CD14-positive monocyte (primary cell): ENCODE data around the gene PRM1. TPM values are rescaled to one million over a fixed set of nuclear protein-coding genes. Genes with fewer than 3 reads are reported as not detected.
A peak's percentile ranks its signal among the peaks of the same experiment; 100 is the strongest.

Source experiments
- DNase-seq, 3 donors: peaks; one replicate each; pipeline ENCODE4 v3.0.0-alpha.2; 2011 to 2022
- H2AFZ ChIP-seq: 2 replicates; pipeline ENCODE4 v1.6.0; 2012; ENCODE audit warnings: mild to moderate bottlenecking, low read depth, low read length, inconsistent platforms; ENCODE audit not compliant: insufficient read depth, poor library complexity, severe bottlenecking
- H3K27ac ChIP-seq, 2 donors: 1 replicate in 1 of 2; 2 replicates in 1 of 2; pipeline ENCODE4 v1.5.1; 2012 to 2013; ENCODE audit warnings: low read length in 2 of 2, control low read depth in 1 of 2, inconsistent platforms in 1 of 2, low read depth in 1 of 2, mild to moderate bottlenecking in 1 of 2
- H3K27me3 ChIP-seq, 2 donors: one replicate each; pipeline versions ENCODE4 v1.6.0 to v1.6.1; 2011 to 2013; ENCODE audit warnings: low read length in 2 of 2; ENCODE audit not compliant: control insufficient read depth in 2 of 2, insufficient read depth in 2 of 2
- H3K36me3 ChIP-seq, 2 donors: replicated peaks in 1 of 2; 1 replicate in 1 of 2; 2 replicates in 1 of 2; pipeline versions ENCODE4 v1.5.1 to v1.6.1; 2012 to 2013; ENCODE audit warnings: low read length in 2 of 2, control low read depth in 1 of 2, inconsistent platforms in 1 of 2, mild to moderate bottlenecking in 1 of 2; ENCODE audit not compliant: insufficient read depth in 2 of 2, control insufficient read depth in 1 of 2
- H3K4me1 ChIP-seq, 2 donors: 1 replicate in 1 of 2; 2 replicates in 1 of 2; pipeline versions ENCODE4 v1.5.1 to v1.6.1; 2012 to 2013; ENCODE audit warnings: low read length in 2 of 2, control low read depth in 1 of 2, inconsistent platforms in 1 of 2, mild to moderate bottlenecking in 1 of 2, moderate library complexity in 1 of 2; ENCODE audit not compliant: insufficient read depth in 2 of 2, control insufficient read depth in 1 of 2
- H3K4me2 ChIP-seq: replicated peaks from 2 replicates; pipeline ENCODE3; 2012; ENCODE audit warnings: low read length, moderate library complexity, mild to moderate bottlenecking; ENCODE audit not compliant: poor library complexity, severe bottlenecking; ENCODE audit errors: extremely low read depth
- H3K4me3 ChIP-seq, 3 experiments: fragments of 200-600 bp in 1 of 3; sonication (generic) in 1 of 3; replicated peaks in 1 of 3; 1 replicate in 2 of 3; 2 replicates in 1 of 3; pipeline ENCODE4 v1.5.1; 2011 to 2013; ENCODE audit warnings: low read length in 3 of 3, mild to moderate bottlenecking in 3 of 3, control low read depth in 2 of 3, low read depth in 2 of 3, inconsistent platforms in 1 of 3, moderate library complexity in 1 of 3
- H3K79me2 ChIP-seq: 2 replicates; pipeline ENCODE4 v1.6.0; 2012; ENCODE audit warnings: mild to moderate bottlenecking, control low read depth, inconsistent platforms, low read length, moderate library complexity; ENCODE audit not compliant: insufficient read depth
- H3K9ac ChIP-seq: 2 replicates; pipeline ENCODE4 v1.6.0; 2017; ENCODE audit warnings: low read length, mild to moderate bottlenecking; ENCODE audit not compliant: insufficient read depth, poor library complexity, severe bottlenecking
- H3K9me3 ChIP-seq, 2 donors: replicated peaks in 1 of 2; 1 replicate in 1 of 2; 2 replicates in 1 of 2; pipeline versions ENCODE4 v1.5.1 to v1.6.1; 2012 to 2013; ENCODE audit warnings: low read length in 2 of 2, control low read depth in 1 of 2; ENCODE audit not compliant: control insufficient read depth in 1 of 2, insufficient read depth in 1 of 2
- H4K20me1 ChIP-seq: 2 replicates; pipeline ENCODE4 v1.6.0; 2012; ENCODE audit warnings: mild to moderate bottlenecking, low read length, control low read depth, moderate library complexity; ENCODE audit not compliant: insufficient read depth
- H3K27ac Mint-ChIP-seq, 7 donors: one replicate each; pipeline ENCODE4 v1.8.0; 2020; ENCODE audit warnings: mild to moderate bottlenecking in 7 of 7, mixed read lengths in 7 of 7, moderate library complexity in 6 of 7, inconsistent platforms in 2 of 7
- H3K27me3 Mint-ChIP-seq, 3 donors: one replicate each; pipeline ENCODE4 v1.8.0; 2021 to 2022; ENCODE audit warnings: low read depth in 3 of 3, mild to moderate bottlenecking in 3 of 3, mixed read lengths in 3 of 3, moderate library complexity in 3 of 3, inconsistent platforms in 1 of 3
- H3K36me3 Mint-ChIP-seq, 2 donors: one replicate each; pipeline ENCODE4 v1.8.0; 2020; ENCODE audit warnings: mixed read lengths in 2 of 2, inconsistent platforms in 1 of 2, mild to moderate bottlenecking in 1 of 2
- H3K4me1 Mint-ChIP-seq: one replicate; pipeline ENCODE4 v1.8.0; 2020; ENCODE audit warnings: mild to moderate bottlenecking, mixed read lengths
- H3K4me3 Mint-ChIP-seq, 2 donors: one replicate each; pipeline ENCODE4 v1.8.0; 2020; ENCODE audit warnings: mild to moderate bottlenecking in 2 of 2, mixed read lengths in 2 of 2, moderate library complexity in 1 of 2
- H3K9me3 Mint-ChIP-seq, 7 donors: one replicate each; pipeline ENCODE4 v1.8.0; 2020 to 2022; ENCODE audit warnings: mixed read lengths in 7 of 7, mild to moderate bottlenecking in 6 of 7, moderate library complexity in 6 of 7, inconsistent platforms in 2 of 7
- WGBS: methylation state at CpG from one replicate; pipeline ENCODE4 v1.1.5; 2013; ENCODE audit warnings: missing lambda C conversion rate; ENCODE audit not compliant: insufficient coverage; 5-methylcytosine and 5-hydroxymethylcytosine counted together
- intact Hi-C, 2 donors: fragments of 100-400 bp; cut with micrococcal nuclease; formaldehyde crosslinking; loops; one replicate each; pipeline versions ENCODE4 v1.15.0 to v1.15.1; 2023
- polyA plus RNA-seq, 3 donors: library from polyadenylated mRNA; depleted of rRNA in 1 of 3; unstranded in 2 of 3; stranded (reverse) in 1 of 3; fragments of 300-500 nt in 2 of 3; fragments of >200 nt in 1 of 3; fragmentation: Illumina TruSeq in 2 of 3; gene quantifications; 1 replicate in 2 of 3; 2 replicates in 1 of 3; pipeline ENCODE4 v1.2.3, GENCODE V29; 2012 to 2021
- TF ChIP-seq, protein P1 (sequence below): fragments of 200-600 bp; IDR thresholded peaks from one replicate; pipeline ENCODE4 v1.8.0; 2022; ENCODE audit warnings: antibody characterized with exemption, mild to moderate bottlenecking

PRM1 gene
- polyA plus RNA-seq, 3 donors, result not detected

DNA sequence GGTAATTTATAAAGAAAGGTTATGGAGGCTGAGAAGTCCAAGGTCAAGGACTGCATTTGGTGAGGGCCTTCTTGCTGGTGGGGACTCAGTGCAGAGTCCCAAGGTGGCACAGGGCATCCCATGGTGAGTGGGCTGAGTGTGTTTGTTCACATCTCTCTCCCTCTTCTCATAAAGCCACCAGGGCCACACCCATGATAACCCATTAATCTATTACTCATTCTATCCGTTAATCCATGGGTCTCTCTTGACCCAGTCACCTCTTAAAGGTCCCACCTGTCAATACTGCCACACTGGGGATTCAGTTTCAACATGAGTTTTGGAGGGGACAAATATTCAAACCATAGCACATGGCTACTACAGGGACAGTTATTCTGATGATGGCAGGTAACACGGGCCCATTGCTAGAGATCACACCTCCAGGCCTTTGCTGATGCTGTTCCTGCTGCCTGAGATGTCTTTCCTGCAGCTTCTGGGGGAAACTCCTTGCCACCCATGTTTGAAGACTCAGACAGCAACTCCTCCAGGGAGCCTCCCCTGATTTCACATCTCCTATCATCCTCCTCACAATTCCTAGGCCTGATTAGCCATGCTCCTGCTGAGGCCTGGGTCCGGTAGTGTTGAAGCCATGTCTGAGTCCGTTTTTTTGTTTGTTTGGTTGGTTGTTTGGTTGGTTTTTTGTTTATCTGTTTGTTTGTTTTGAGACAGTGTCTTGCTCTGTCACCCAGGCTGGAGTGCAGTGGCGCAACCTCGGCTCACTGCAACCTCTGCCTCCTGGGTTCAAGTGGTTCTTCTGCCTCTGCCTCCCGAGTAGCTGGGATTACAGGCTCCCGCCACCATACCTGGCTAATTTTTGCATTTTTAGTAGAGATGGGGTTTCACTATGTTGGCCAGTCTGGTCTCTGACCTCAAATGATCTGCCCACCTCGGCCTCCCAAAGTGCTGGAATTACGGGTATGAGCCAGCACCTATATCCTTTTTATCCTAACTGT, 41.2 kb downstream of the PRM1 start:
- TF ChIP-seq, protein P1, sequence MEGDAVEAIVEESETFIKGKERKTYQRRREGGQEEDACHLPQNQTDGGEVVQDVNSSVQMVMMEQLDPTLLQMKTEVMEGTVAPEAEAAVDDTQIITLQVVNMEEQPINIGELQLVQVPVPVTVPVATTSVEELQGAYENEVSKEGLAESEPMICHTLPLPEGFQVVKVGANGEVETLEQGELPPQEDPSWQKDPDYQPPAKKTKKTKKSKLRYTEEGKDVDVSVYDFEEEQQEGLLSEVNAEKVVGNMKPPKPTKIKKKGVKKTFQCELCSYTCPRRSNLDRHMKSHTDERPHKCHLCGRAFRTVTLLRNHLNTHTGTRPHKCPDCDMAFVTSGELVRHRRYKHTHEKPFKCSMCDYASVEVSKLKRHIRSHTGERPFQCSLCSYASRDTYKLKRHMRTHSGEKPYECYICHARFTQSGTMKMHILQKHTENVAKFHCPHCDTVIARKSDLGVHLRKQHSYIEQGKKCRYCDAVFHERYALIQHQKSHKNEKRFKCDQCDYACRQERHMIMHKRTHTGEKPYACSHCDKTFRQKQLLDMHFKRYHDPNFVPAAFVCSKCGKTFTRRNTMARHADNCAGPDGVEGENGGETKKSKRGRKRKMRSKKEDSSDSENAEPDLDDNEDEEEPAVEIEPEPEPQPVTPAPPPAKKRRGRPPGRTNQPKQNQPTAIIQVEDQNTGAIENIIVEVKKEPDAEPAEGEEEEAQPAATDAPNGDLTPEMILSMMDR, result no peak
- Mint-ChIP-seq H3K4me3 (no peak overlapping the region), H3K9me3 (no peaks in the 10 kb centered on the region), H3K27ac (peak overlapping the region in 2 of 7 donors; percentile 44 to 59), H3K4me1 (peaks cover 23% of the 10 kb centered on the region), H3K36me3 (no peaks in the 10 kb centered on the region), H3K27me3 (peaks cover 2 to 7% (median 6%) of the 10 kb centered on the region in 3 donors)
- intact Hi-C loops, result no loop called here
- H3K4me3 ChIP-seq, result no peak overlapping the region
- DNase-seq, result no peak
- H3K4me1 ChIP-seq, result peaks cover 18 to 24% of the 10 kb centered on the region in 2 donors
- no peaks in the 10 kb centered on the region for H4K20me1 ChIP-seq
- H3K36me3 ChIP-seq, result no peaks in the 10 kb centered on the region
- WGBS, result 84% methylated on average over 4 of the region's 10 CpGs
- no peak overlapping the region for H3K9ac ChIP-seq
- no peak overlapping the region for H3K4me2 ChIP-seq
- no peak overlapping the region for H2AFZ ChIP-seq
- H3K27me3 ChIP-seq, result no peaks in the 10 kb centered on the region
- H3K27ac ChIP-seq, result no peak overlapping the region
- H3K9me3 ChIP-seq, result no peaks in the 10 kb centered on the region
- H3K79me2 ChIP-seq, result no peaks in the 10 kb centered on the region

DNA sequence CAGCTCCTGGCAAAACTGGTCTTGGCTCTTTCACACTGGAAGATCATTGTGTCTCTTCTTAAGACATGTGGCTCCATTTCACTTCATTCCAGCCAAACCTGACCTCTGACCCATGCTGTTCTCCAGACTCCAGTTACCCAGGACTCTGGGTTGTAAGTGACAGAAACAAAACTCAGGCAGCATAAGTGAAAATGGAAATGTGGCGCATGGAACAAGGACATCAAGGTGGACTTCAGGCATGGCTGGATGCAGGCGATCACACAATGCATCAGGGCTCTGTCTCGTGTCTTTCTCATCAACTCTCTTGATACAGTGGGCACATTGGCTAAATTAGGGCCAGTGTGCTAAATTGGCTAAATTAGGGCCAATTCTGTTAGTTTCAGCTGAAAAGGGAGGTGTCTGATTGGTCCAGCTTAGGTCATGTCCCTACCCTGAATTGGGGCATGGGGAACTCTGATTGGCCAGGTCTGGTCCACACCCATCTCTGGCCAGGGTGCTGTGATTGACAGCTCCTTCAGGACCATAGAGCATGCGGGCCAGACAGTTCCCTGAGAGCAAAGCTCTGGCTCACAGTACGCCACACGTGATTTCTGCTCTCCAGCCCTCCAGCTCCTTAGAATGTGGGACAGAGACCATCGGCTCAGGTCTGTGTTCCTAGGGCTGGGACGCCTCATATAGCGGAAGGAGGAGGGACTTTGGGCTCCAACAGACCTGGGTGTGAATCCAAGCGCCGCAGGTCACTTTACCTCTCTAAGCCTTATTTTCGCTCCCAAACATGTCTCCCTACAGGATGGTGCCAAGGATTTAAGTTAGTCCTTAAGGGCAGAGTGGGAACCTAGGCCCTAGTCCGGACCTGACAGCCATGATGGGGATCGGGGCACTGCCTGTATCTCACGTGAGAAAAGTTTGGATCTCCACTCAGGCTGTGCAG, 42.6 kb downstream of the PRM1 start:
- H3K4me1 ChIP-seq, result peaks cover 29 to 33% of the 10 kb centered on the region in 2 donors
- intact Hi-C loops, result no loop called here
- peaks cover 0 to 7% (median 4%) of the 10 kb centered on the region in 3 donors for H3K27me3 Mint-ChIP-seq

More for the DNA sequence above, 42.6 kb downstream of the PRM1 start:
- DNase-seq, result no peak
- Histone ChIP-seq H3K9ac (no peak overlapping the region), H2AFZ (no peak overlapping the region), H3K4me3 (no peak overlapping the region), H3K27ac (no peak overlapping the region), H3K36me3 (no peaks in the 10 kb centered on the region), H3K27me3 (no peaks in the 10 kb centered on the region), H3K9me3 (no peaks in the 10 kb centered on the region), H3K4me2 (no peak overlapping the region), H3K79me2 (no peaks in the 10 kb centered on the region), H4K20me1 (no peaks in the 10 kb centered on the region)
- WGBS, result 97% methylated on average over 6 of the region's 15 CpGs
- Mint-ChIP-seq H3K27ac (peak overlapping the region in 3 of 7 donors; percentile 15 to 49 (median 46)), H3K9me3 (peaks cover 0 to 3% (median 0%) of the 10 kb centered on the region in 7 donors), H3K4me1 (peaks cover 34% of the 10 kb centered on the region), H3K36me3 (no peaks in the 10 kb centered on the region), H3K4me3 (no peak overlapping the region)
- TF ChIP-seq, protein P1, result no peak
